HEK293 (cell line): ENCODE data around the gene AEBP1.

Experiments
- AEBP2 ChIP-seq: fragments of 450-650 bp; formaldehyde crosslinking; IDR thresholded peaks from 2 replicates; pipeline ENCODE4 v1.5.1; 2016; ENCODE audit warnings: missing biosample characterization, missing genetic modification characterization, borderline replicate concordance
- CTCF ChIP-seq: fragments of 450-650 bp; formaldehyde crosslinking; IDR thresholded peaks from 2 replicates; pipeline ENCODE4 v1.5.1; 2016; ENCODE audit warnings: missing biosample characterization, missing genetic modification characterization
- MYNN ChIP-seq: fragments of 450-650 bp; formaldehyde crosslinking; IDR thresholded peaks from 2 replicates; pipeline ENCODE4 v1.5.1; 2016; ENCODE audit warnings: missing biosample characterization, missing genetic modification characterization, borderline replicate concordance
- PRDM1 ChIP-seq: fragments of 450-650 bp; formaldehyde crosslinking; IDR thresholded peaks from 2 replicates; pipeline ENCODE4; 2016; ENCODE audit warnings: missing biosample characterization, missing genetic modification characterization
- REST ChIP-seq: fragments of 450-650 bp; formaldehyde crosslinking; IDR thresholded peaks from 2 replicates; pipeline ENCODE4 v1.5.1; 2016; ENCODE audit warnings: missing biosample characterization, missing genetic modification characterization
- ZFP3 ChIP-seq: fragments of 450-650 bp; formaldehyde crosslinking; IDR thresholded peaks from 2 replicates; pipeline ENCODE4 v1.5.1; 2016; ENCODE audit warnings: low read depth, missing biosample characterization, missing genetic modification characterization
- ZNF239 ChIP-seq: fragments of 450-650 bp; formaldehyde crosslinking; IDR thresholded peaks from 2 replicates; pipeline ENCODE4 v1.5.1; 2016; ENCODE audit warnings: missing biosample characterization, missing genetic modification characterization
- ZNF558 ChIP-seq: fragments of 450-650 bp; formaldehyde crosslinking; IDR thresholded peaks from 2 replicates; pipeline ENCODE4 v1.5.1; 2016; ENCODE audit warnings: missing biosample characterization, missing genetic modification characterization
- ZNF585B ChIP-seq: fragments of 450-650 bp; formaldehyde crosslinking; IDR thresholded peaks from 2 replicates; pipeline ENCODE4 v1.5.1; 2016; ENCODE audit warnings: missing biosample characterization, missing genetic modification characterization
- ZNF629 ChIP-seq: fragments of 450-650 bp; formaldehyde crosslinking; IDR thresholded peaks from 2 replicates; pipeline ENCODE4 v1.5.1; 2017; ENCODE audit warnings: missing biosample characterization, missing genetic modification characterization
- ZNF639 ChIP-seq: fragments of 450-650 bp; formaldehyde crosslinking; IDR thresholded peaks from 2 replicates; pipeline ENCODE4 v1.5.1; 2016; ENCODE audit warnings: missing biosample characterization, missing genetic modification characterization
- ZNF768 ChIP-seq: fragments of 450-650 bp; formaldehyde crosslinking; IDR thresholded peaks from 2 replicates; pipeline ENCODE4 v1.5.1; 2018; ENCODE audit warnings: missing biosample characterization, mild to moderate bottlenecking, missing genetic modification characterization
- ZNF830 ChIP-seq: fragments of 450-650 bp; IDR thresholded peaks from 2 replicates; pipeline ENCODE4 v1.5.0; 2018; ENCODE audit warnings: missing biosample characterization, missing genetic modification characterization, low read depth, mild to moderate bottlenecking, moderate library complexity
- ZSCAN30 ChIP-seq: fragments of 450-650 bp; IDR thresholded peaks from 2 replicates; pipeline ENCODE4 v1.5.1; 2018; ENCODE audit warnings: missing biosample characterization, mild to moderate bottlenecking, missing genetic modification characterization, moderate library complexity

GRCh38 chr7:44067064-44067951, 36.8 kb upstream of the AEBP1 start:
- TF ChIP-seq CTCF (no peak), ZNF558 (tag by site-specific recombination) (no peak), ZNF639 (tag by site-specific recombination) (no peak), ZNF585B (tag by site-specific recombination) (no peak), ZNF768 (tag by site-specific recombination) (no peak), AEBP2 (no peak), ZFP3 (no peak), ZNF830 (tag by site-specific recombination) (no peak), PRDM1 (tag by site-specific recombination) (no peak), ZSCAN30 (tag by site-specific recombination) (no peak), ZNF629 (tag by site-specific recombination) (no peak), MYNN (no peak), ZNF239 (no peak), REST (no peak)
